Spinal cord (tissue), 10 donors: ENCODE results near the gene RBMS2. TPM values are rescaled to one million over a fixed set of nuclear protein-coding genes. Genes with fewer than 3 reads are reported as not detected.
A peak's percentile ranks its signal among the peaks of the same experiment; 100 is the strongest.

Experiments used
- DNase-seq, 6 donors: peaks; one replicate each; pipeline versions ENCODE4 v3.0.0 to v3.0.0-alpha.2; 2013 to 2015; ENCODE audit warnings: low spot score in 6 of 6, low read depth in 4 of 6
- H3K27ac ChIP-seq: one replicate; pipeline ENCODE4 v1.5.1; 2013; ENCODE audit warnings: low read depth, low read length, control low read depth
- H3K27me3 ChIP-seq: one replicate; pipeline ENCODE4 v1.6.1; 2013; ENCODE audit warnings: low read length; ENCODE audit not compliant: control insufficient read depth, insufficient read depth
- H3K36me3 ChIP-seq: one replicate; pipeline ENCODE4 v1.6.1; 2013; ENCODE audit warnings: low read length; ENCODE audit not compliant: control insufficient read depth, insufficient read depth
- H3K4me1 ChIP-seq: one replicate; pipeline ENCODE4 v1.6.1; 2013; ENCODE audit warnings: low read length; ENCODE audit not compliant: control insufficient read depth, insufficient read depth
- H3K4me3 ChIP-seq: one replicate; pipeline ENCODE4 v1.5.1; 2013; ENCODE audit warnings: low read depth, low read length, control low read depth
- H3K9me3 ChIP-seq: one replicate; pipeline ENCODE4 v1.6.1; 2013; ENCODE audit warnings: low read length; ENCODE audit not compliant: control insufficient read depth, insufficient read depth
- WGBS: methylation state at CpG from one replicate; pipeline ENCODE4 v1.1.5; 2013; ENCODE audit warnings: missing lambda C conversion rate; ENCODE audit not compliant: insufficient coverage; 5-methylcytosine and 5-hydroxymethylcytosine counted together
- polyA plus RNA-seq, 2 donors: library from polyadenylated mRNA; unstranded; fragments of 120-200 nt; gene quantifications; one replicate each; pipeline ENCODE4 v1.2.1, GENCODE V29; 2013; ENCODE audit not compliant: insufficient read length in 2 of 2
- small RNA-seq: library from RNA; depleted of rRNA; stranded (forward); fragments of <200 nt; gene quantifications from one replicate; pipeline ENCODE3, GENCODE V24; 2014; ENCODE audit warnings: low replicate concordance
- total RNA-seq, 2 donors: library from RNA; depleted of rRNA in 1 of 2; stranded (reverse); fragments of 120-200 nt in 1 of 2; fragments of >200 nt in 1 of 2; gene quantifications; one replicate each; pipeline versions ENCODE4 v1.2.3 to v1.2.4, GENCODE V29; 2013 to 2014
- donor health status: healthy.

RBMS2 gene
- total and polyA plus RNA-seq, 4 donors: 12.3 to 23.7 (median 16.4) TPM

DNA sequence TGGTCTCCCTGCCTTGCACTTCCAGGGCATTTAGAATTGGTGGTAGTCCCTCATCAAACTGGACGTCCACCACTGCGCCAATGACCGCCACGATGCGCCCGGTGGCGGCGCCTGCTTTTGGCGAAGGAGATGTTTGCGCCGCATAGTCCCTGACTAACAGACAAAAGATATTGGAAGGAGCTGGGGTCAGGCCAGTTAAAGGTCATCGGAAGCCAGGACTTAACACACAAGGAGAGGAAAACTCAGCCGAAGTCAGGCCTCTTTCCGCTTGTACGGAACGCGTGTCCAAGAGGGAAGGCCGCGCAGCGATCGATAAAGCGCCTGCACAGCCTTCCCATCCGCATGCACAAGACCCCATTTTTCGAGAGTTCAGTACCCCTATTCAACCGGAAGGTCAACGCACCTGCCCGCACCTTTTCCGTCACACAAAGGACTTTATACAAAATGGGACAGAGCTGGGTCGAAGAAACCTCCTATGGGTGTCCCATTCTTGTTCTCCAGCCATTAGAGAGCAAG is 123.6 kb downstream of the RBMS2 start:
- DNase-seq: peak in 1 of 6 donors; percentile 43
- peak overlapping the region; percentile 100 for H3K4me3 ChIP-seq
- peak overlapping the region; percentile 97 for H3K27ac ChIP-seq
- peaks cover 7% of the 10 kb centered on the region for H3K4me1 ChIP-seq
- no peaks in the 10 kb centered on the region for H3K27me3 ChIP-seq
- 0% methylated on average over 29 of the region's 29 CpGs for WGBS
- H3K36me3 ChIP-seq: peaks cover 27% of the 10 kb centered on the region
- no peaks in the 10 kb centered on the region for H3K9me3 ChIP-seq

Small RNAs within 50 kb of the gene (small RNA-seq; reads per million reads assigned to genes)
- not detected for gene RNU6-343P
- gene SNORD59A: 4,763 reads per million, percentile 100 among the genes with 10 or more reads in this experiment

Other genes starting within 250 kb of the RBMS2 start
- gene CS, start 221.5 kb upstream of the RBMS2 start, total RNA-seq: 100 to 1,000 TPM in 1 of 2 donors, 10 to 100 TPM in 1; 79.6 to 179 TPM
- 100 to 1,000 TPM; 196 to 202 TPM for gene CS, start 221.5 kb upstream of the RBMS2 start, polyA plus RNA-seq
- gene CNPY2, start 205.8 kb upstream of the RBMS2 start, total RNA-seq: 100 to 1,000 TPM in 1 of 2 donors, 10 to 100 TPM in 1; 46.7 to 163 TPM
- gene CNPY2, start 205.8 kb upstream of the RBMS2 start, polyA plus RNA-seq: 100 to 1,000 TPM; 144 to 145 TPM
- gene PAN2, start 187.8 kb upstream of the RBMS2 start, total RNA-seq: 10 to 100 TPM; 41.0 to 74.1 TPM
- gene PAN2, start 187.8 kb upstream of the RBMS2 start, polyA plus RNA-seq: 10 to 100 TPM; 55.0 to 74.9 TPM
- gene IL23A, start 182.9 kb upstream of the RBMS2 start, total RNA-seq: under 1 TPM in 1 of 2 donors, not detected in 1; 0.22 TPM
- under 1 TPM; 0.46 to 0.80 TPM for gene IL23A, start 182.9 kb upstream of the RBMS2 start, polyA plus RNA-seq
- 100 to 1,000 TPM; 120 to 145 TPM for gene STAT2, start 161.7 kb upstream of the RBMS2 start, total RNA-seq
- 100 to 1,000 TPM in 1 of 2 donors, 10 to 100 TPM in 1; 72.4 to 120 TPM for gene STAT2, start 161.7 kb upstream of the RBMS2 start, polyA plus RNA-seq
- gene APOF, start 159.0 kb upstream of the RBMS2 start, total RNA-seq: not detected
- gene APOF, start 159.0 kb upstream of the RBMS2 start, polyA plus RNA-seq: under 1 TPM in 1 of 2 donors, not detected in 1; 0.12 TPM
- gene TIMELESS, start 72.4 kb upstream of the RBMS2 start, total RNA-seq: 10 to 100 TPM; 10.1 to 10.6 TPM
- gene TIMELESS, start 72.4 kb upstream of the RBMS2 start, polyA plus RNA-seq: 10 to 100 TPM; 20.4 to 24.8 TPM
- under 1 TPM in 1 of 2 donors, not detected in 1; 0.30 TPM for gene MIP, start 67.2 kb upstream of the RBMS2 start, total RNA-seq
- gene MIP, start 67.2 kb upstream of the RBMS2 start, polyA plus RNA-seq: under 1 TPM in 1 of 2 donors, not detected in 1; 0.60 TPM
- gene SPRYD4, start 53.2 kb upstream of the RBMS2 start, total RNA-seq: 1 to 10 TPM; 1.7 to 3.8 TPM
- 1 to 10 TPM; 2.7 to 5.1 TPM for gene SPRYD4, start 53.2 kb upstream of the RBMS2 start, polyA plus RNA-seq
- 10 to 100 TPM in 1 of 2 donors, 1 to 10 TPM in 1; 3.1 to 10.5 TPM for gene GLS2, start 33.7 kb upstream of the RBMS2 start, total RNA-seq
- gene GLS2, start 33.7 kb upstream of the RBMS2 start, polyA plus RNA-seq: 10 to 100 TPM in 1 of 2 donors, 1 to 10 TPM in 1; 9.6 to 10.8 TPM
- gene BAZ2A, start 108.5 kb downstream of the RBMS2 start, total RNA-seq: 10 to 100 TPM; 20.7 to 31.6 TPM
- 10 to 100 TPM; 48.5 to 49.3 TPM for gene BAZ2A, start 108.5 kb downstream of the RBMS2 start, polyA plus RNA-seq
- 100 to 1,000 TPM; 432 to 536 TPM for gene ATP5F1B, start 124.2 kb downstream of the RBMS2 start, total RNA-seq
- 100 to 1,000 TPM; 816 to 838 TPM for gene ATP5F1B, start 124.2 kb downstream of the RBMS2 start, polyA plus RNA-seq
- 100 to 1,000 TPM in 1 of 2 donors, 10 to 100 TPM in 1; 91.6 to 147 TPM for gene PTGES3, start 166.5 kb downstream of the RBMS2 start, total RNA-seq
- 100 to 1,000 TPM; 266 to 304 TPM for gene PTGES3, start 166.5 kb downstream of the RBMS2 start, polyA plus RNA-seq
- 1,000 to 10,000 TPM in 1 of 2 donors, 100 to 1,000 TPM in 1; 832 to 1,792 TPM for gene NACA, start 203.5 kb downstream of the RBMS2 start, total RNA-seq
- gene NACA, start 203.5 kb downstream of the RBMS2 start, polyA plus RNA-seq: 1,000 to 10,000 TPM; 1,291 to 1,360 TPM
- gene PRIM1, start 230.5 kb downstream of the RBMS2 start, total RNA-seq: 10 to 100 TPM; 15.0 to 19.9 TPM
- 10 to 100 TPM; 16.5 to 17.0 TPM for gene PRIM1, start 230.5 kb downstream of the RBMS2 start, polyA plus RNA-seq
- 10 to 100 TPM in 1 of 2 donors, 1 to 10 TPM in 1; 7.7 to 21.2 TPM for gene HSD17B6, start 241.5 kb downstream of the RBMS2 start, total RNA-seq
- gene HSD17B6, start 241.5 kb downstream of the RBMS2 start, polyA plus RNA-seq: 10 to 100 TPM; 22.4 to 27.2 TPM